Mesodermal cell (in vitro differentiated cells): ENCODE results near the gene CELA2B. TPM values are rescaled to one million over a fixed set of nuclear protein-coding genes. Genes with fewer than 3 reads are reported as not detected.
"Not testable (repeated sequence)": the region's sequence is repeated elsewhere in the genome, so short reads cannot be mapped to it uniquely, and the experiment has no call there.

Source experiments
- H3K27ac ChIP-seq: 2 replicates; pipeline ENCODE4 v1.7.0; 2013; ENCODE audit warnings: mild to moderate bottlenecking, low read depth, low read length, moderate library complexity; ENCODE audit not compliant: severe bottlenecking
- H3K36me3 ChIP-seq: 2 replicates; pipeline ENCODE4 v1.7.1; 2013; ENCODE audit warnings: mild to moderate bottlenecking, low read length, moderate library complexity; ENCODE audit not compliant: control insufficient read depth, insufficient read depth
- H3K4me1 ChIP-seq: one replicate; pipeline ENCODE4 v1.7.1; 2013; ENCODE audit warnings: mild to moderate bottlenecking, low read length; ENCODE audit not compliant: insufficient read depth, control insufficient read depth, poor library complexity, severe bottlenecking
- H3K4me3 ChIP-seq: 2 replicates; pipeline ENCODE4 v1.7.0; 2013; ENCODE audit warnings: low read length, control low read depth, mild to moderate bottlenecking; ENCODE audit not compliant: insufficient read depth, poor library complexity, severe bottlenecking; ENCODE audit errors: extremely low read depth
- H3K9me3 ChIP-seq: 2 replicates; pipeline ENCODE4 v1.7.1; 2013; ENCODE audit warnings: mild to moderate bottlenecking, low read length, moderate library complexity; ENCODE audit not compliant: control insufficient read depth
- WGBS, 2 experiments: methylation state at CpG; one replicate each; pipeline ENCODE4 v1.1.5; 2013; ENCODE audit warnings: missing lambda C conversion rate in 2 of 2; ENCODE audit not compliant: insufficient coverage in 2 of 2; 5-methylcytosine and 5-hydroxymethylcytosine counted together
- polyA plus RNA-seq, 2 experiments: library from polyadenylated mRNA; stranded (reverse); fragments of 50-300 nt; gene quantifications; one replicate each; pipeline ENCODE4 v1.2.3, GENCODE V29; 2013

The CELA2B gene
- not detected for polyA plus RNA-seq (2013, experiment 1 of 2)
- polyA plus RNA-seq (2013, experiment 2 of 2), result not detected

GRCh38 chr1:15475752-15476314, at the start of gene CELA2B:
Gene CELA2B (plus strand): TSS chr1:15476104. CDS start chr1:15476126, 22 bp downstream.
- H3K36me3 ChIP-seq, result no peaks in the 10 kb centered on the region
- H3K4me1 ChIP-seq, result no peaks in the 10 kb centered on the region
- no peak within 1 kb of the TSS for H3K4me3 ChIP-seq
- H3K9me3 ChIP-seq, result no peaks in the 10 kb centered on the region
- 93 to 100% methylated on average over 2 to 3 of the region's 5 CpGs for WGBS, 2 experiments
- no peak within 1 kb of the TSS for H3K27ac ChIP-seq

DNA sequence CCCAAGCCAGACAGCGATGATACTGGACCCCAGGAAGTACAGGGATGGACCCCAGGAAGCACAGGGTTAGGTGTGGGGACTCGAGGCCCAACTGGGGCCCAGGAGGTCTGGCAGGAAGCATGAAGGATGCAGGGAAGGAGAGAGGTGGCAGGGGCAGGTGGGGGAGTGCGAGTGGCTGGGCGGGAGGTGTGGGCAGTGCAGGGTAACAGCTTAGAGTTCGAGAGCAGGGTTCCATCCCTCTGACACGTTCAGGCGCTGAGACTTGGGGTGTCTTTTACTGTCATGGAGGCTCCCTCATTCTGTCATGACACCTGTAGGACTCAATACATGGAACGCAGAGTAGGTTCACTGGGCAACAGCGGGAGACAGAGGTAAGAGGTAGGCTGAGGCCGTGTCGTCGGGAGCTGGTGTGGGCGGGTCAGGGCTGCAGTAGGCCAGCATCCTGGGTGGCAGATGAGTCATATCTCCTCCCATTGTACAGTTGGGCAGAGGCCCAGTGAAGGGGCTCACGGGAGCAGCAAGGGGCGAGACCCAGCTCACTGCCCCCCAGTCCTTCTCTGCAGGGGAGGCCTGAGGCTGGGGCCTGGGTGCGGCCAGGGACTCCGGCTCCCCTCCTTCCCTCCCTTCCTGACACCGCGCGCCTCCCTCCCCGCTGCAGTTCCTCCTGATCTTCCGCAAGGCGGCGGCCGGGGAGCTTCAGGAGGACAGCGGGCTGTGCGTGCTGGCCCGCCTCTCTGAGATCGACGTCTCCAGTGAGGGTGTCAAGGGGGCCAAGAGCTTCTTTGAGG, 49.2 kb upstream of the CELA2B start:
- H3K27ac ChIP-seq, result no peak overlapping the region
- peaks cover 5% of the 10 kb centered on the region for H3K36me3 ChIP-seq
- H3K9me3 ChIP-seq, result no peaks in the 10 kb centered on the region
- peaks cover 13% of the 10 kb centered on the region for H3K4me1 ChIP-seq
- WGBS, 2 experiments, result 88 to 91% methylated on average over 22 to 26 of the region's 30 CpGs
- H3K4me3 ChIP-seq, result no peak overlapping the region

DNA sequence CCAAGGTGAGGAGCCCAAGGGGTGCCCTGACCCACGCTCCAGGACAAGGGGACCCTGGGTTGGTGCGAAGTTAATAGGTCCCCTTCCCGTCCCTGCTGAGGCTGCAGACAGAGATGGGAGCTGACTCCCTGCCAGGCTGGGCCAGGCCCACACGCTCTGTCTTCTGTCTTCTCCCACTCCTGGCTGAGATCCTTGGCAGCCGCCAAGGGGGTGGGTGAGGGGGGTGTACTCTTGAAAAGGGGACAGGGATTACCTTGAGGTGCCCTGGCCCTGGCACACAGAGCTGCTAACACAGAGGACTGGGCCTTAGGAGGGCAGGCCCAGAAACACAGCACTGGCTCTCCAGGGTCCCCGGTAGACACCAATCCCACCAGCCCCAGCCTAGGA, 48.6 kb upstream of the CELA2B start:
- no peaks in the 10 kb centered on the region for H3K9me3 ChIP-seq
- WGBS, 2 experiments, result 82 to 88% methylated on average over 4 to 5 of the region's 6 CpGs
- no peak overlapping the region for H3K27ac ChIP-seq

GRCh38 chr1:15428252-15428651, 47.7 kb upstream of the CELA2B start:
- H3K27ac ChIP-seq, H3K4me3 ChIP-seq, H3K9me3 ChIP-seq, H3K36me3 ChIP-seq: not testable (repeated sequence)
- 93% methylated on average over 6 to 8 of the region's 11 CpGs for WGBS, 2 experiments
- H3K4me1 ChIP-seq, result peaks cover 13% of the 10 kb centered on the region

More for the DNA sequence above, 48.6 kb upstream of the CELA2B start:
- Histone ChIP-seq H3K4me3 (no peak overlapping the region), H3K4me1 (peaks cover 13% of the 10 kb centered on the region), H3K36me3 (peaks cover 5% of the 10 kb centered on the region)

GRCh38 chr1:15428815-15429435, 47.0 kb upstream of the CELA2B start:
- 87 to 92% methylated on average over 10 to 14 of the region's 18 CpGs for WGBS, 2 experiments
- Histone ChIP-seq H3K27ac (no peak overlapping the region), H3K4me3 (no peak overlapping the region), H3K36me3 (peaks cover 5% of the 10 kb centered on the region), H3K9me3 (no peaks in the 10 kb centered on the region), H3K4me1 (peaks cover 13% of the 10 kb centered on the region)

DNA sequence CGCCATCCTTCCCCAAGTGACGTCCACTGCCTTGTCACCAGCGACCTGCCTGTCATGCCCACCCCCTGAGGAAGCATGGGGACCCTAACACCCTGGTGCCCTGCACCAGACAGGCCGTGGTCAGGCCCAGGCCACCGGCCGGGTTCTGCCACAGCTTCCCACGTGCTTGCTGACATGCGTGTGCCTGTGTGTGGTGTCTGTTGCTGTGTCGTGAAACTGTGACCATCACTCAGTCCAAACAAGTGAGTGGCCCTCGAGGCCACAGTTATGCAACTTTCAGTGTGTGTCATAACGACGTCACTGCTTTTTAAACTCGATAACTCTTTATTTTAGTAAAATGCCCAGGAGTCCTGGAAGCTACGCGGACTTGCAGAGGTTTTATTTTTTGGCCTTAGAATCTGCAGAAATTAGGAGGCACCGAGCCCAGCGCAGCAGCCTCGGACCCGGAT, 46.2 kb upstream of the CELA2B start:
- 94 to 96% methylated on average over 16 to 17 of the region's 19 CpGs for WGBS, 2 experiments
- H3K9me3 ChIP-seq, result no peaks in the 10 kb centered on the region
- no peak overlapping the region for H3K4me3 ChIP-seq
- peaks cover 13% of the 10 kb centered on the region for H3K4me1 ChIP-seq
- peaks cover 5% of the 10 kb centered on the region for H3K36me3 ChIP-seq
- H3K27ac ChIP-seq, result no peak overlapping the region

GRCh38 chr1:15430787-15431570, 44.9 kb upstream of the CELA2B start:
- no peak overlapping the region for H3K4me3 ChIP-seq
- no peaks in the 10 kb centered on the region for H3K9me3 ChIP-seq
- H3K27ac ChIP-seq, result no peak overlapping the region
- peaks cover 2% of the 10 kb centered on the region for H3K36me3 ChIP-seq
- H3K4me1 ChIP-seq, result peaks cover 13% of the 10 kb centered on the region
- WGBS, 2 experiments, result 60 to 71% methylated on average over 11 to 16 of the region's 19 CpGs

GRCh38 chr1:15431571-15431948, 44.3 kb upstream of the CELA2B start:
- Histone ChIP-seq H3K4me3 (no peak overlapping the region), H3K27ac (no peak overlapping the region), H3K4me1 (peaks cover 7% of the 10 kb centered on the region), H3K36me3 (no peaks in the 10 kb centered on the region), H3K9me3 (no peaks in the 10 kb centered on the region)
- WGBS, 2 experiments, result 100% methylated on average over 1 of the region's 4 CpGs

DNA sequence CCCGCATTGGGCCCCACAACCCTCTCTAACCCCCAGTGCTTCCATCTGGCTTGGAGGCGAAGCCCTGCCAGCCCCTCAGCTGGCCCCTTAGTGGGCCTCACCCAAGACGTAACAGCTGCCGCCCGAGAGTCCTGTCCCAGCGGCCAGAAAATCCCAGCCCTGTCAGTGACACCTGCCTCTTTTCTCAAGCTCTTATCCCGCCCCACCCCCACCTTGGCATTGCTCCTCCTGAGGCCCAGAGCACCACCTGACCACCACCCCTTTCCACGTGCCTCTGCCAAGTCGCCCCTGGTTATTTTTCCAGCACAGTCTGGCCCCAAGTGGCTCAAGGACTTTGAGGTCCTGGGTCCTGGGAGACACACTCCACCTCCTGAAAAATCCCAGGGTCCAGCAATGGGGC, 43.6 kb upstream of the CELA2B start:
- Histone ChIP-seq H3K36me3 (no peaks in the 10 kb centered on the region), H3K4me3 (no peak overlapping the region), H3K4me1 (no peaks in the 10 kb centered on the region), H3K9me3 (no peaks in the 10 kb centered on the region), H3K27ac (no peak overlapping the region)
- WGBS, 2 experiments, result 89 to 91% methylated on average over 7 to 9 of the region's 9 CpGs

DNA sequence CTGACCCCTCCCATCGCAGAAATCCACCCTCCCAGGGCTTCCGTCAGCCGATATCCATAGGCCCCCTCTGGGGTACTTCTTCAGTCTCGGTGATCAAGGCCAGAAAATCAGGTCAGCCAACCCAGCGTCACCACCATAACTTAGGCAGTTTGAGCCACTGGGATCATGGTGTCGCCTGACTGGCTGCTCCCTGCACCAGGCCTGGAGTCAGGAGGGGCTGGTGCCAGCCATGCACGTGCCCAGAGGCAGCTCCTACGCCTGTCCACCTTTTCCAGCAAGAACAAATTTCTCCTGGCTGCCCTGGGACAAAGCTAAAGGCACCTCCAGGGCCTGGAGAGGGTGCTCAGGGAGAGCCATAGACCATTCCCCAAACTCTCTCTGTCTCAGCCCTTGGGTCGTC, 42.4 kb upstream of the CELA2B start:
- no peaks in the 10 kb centered on the region for H3K9me3 ChIP-seq
- 53 to 71% methylated on average over 4 to 8 of the region's 9 CpGs for WGBS, 2 experiments
- H3K4me1 ChIP-seq, result no peaks in the 10 kb centered on the region
- no peaks in the 10 kb centered on the region for H3K36me3 ChIP-seq
- no peak overlapping the region for H3K4me3 ChIP-seq
- no peak overlapping the region for H3K27ac ChIP-seq
